22Rv1 (cell line): ENCODE measurements around the gene ANKRD30B.

Experiments used
- CTCF ChIP-seq: fragments of 450-650 bp; IDR thresholded peaks from 2 replicates; pipeline ENCODE4 v1.5.1; 2017; ENCODE audit warnings: mild to moderate bottlenecking
- ZFX ChIP-seq: fragments of 450-650 bp; IDR thresholded peaks from 2 replicates; pipeline ENCODE4 v1.6.1; 2017; ENCODE audit warnings: antibody characterized with exemption, borderline replicate concordance

- TF ChIP-seq CTCF (no peak), ZFX (no peak)
Measured at GRCh38 chr18:14768241-14768640, 20.3 kb downstream of the ANKRD30B start.
